ENCODE data around the gene SDS.

Gene SDS

GRCh38 chr12:113445544-113446171 lies 42.0 kb upstream of the SDS start:
- no peaks in the 10 kb centered on the region for H3K9me2 ChIP-seq (replicated peaks; ENCODE audit: insufficient read depth, low read length)

DNA sequence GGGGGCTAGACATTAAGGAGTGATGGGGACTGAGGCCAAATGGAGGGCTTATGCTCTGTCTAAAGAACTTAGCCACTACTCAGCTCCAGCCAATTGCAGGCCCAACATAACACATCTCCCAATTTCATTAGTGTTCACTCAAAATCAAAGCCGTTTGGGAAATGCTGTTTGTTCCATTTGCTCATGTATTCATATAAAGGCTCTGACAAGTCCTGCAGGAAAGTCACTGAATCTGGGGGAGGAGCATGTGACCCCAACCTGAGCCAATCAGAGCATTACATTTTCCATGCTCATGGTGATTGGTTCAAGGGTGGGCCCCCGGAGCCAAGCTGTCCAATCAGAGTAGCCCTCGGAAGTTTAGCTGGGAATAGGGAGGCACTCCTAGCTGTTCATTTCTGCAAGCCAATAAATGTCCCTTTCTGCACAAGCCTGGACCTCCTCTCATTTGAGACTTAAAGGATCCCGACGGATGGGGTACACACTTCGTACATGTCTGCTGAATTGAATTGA lies 39.4 kb upstream of the SDS start:
- H3K79me2 ChIP-seq (ENCODE audit: low read length), result no peaks in the 10 kb centered on the region
- H3K9me2 ChIP-seq (replicated peaks; ENCODE audit: insufficient read depth, low read length), result no peaks in the 10 kb centered on the region
- no peaks in the 10 kb centered on the region; the same call in 1 of the 2 replicates for H3K27me3 ChIP-seq (replicated peaks; ENCODE audit: insufficient read depth, low read length)
- H3K4me1 ChIP-seq (ENCODE audit: low read length), result no peaks in the 10 kb centered on the region
- no peaks in the 10 kb centered on the region for H3K9me3 ChIP-seq (replicated peaks; ENCODE audit: insufficient read depth, low read length)
- H3K4me2 ChIP-seq (ENCODE audit: low read depth, low read length), result no peak overlapping the region
- DNase-seq, result no peak
- no peaks in the 10 kb centered on the region for H3F3A ChIP-seq (ENCODE audit: insufficient read depth, low read length)
- H2AFZ ChIP-seq (ENCODE audit: low read length), result no peak overlapping the region
- H3K27ac ChIP-seq (ENCODE audit: low read length), result no peak overlapping the region
- no peak for TF ChIP-seq EZH2 (optimal IDR thresholded peaks at IDR 0.05; ENCODE audit: low read depth, low read length)
- H3K9ac ChIP-seq (ENCODE audit: low read length), result no peak overlapping the region
- no peak overlapping the region for H3K4me3 ChIP-seq (ENCODE audit: low read length)
- no peaks in the 10 kb centered on the region for H3K36me3 ChIP-seq (replicated peaks; ENCODE audit: insufficient read depth, low read length)
- H4K20me1 ChIP-seq (ENCODE audit: insufficient read depth, low read length), result no peaks in the 10 kb centered on the region

More at GRCh38 chr12:113445544-113446171, 42.0 kb upstream of the SDS start:
- H3K27me3 ChIP-seq (replicated peaks; ENCODE audit: insufficient read depth, low read length), result no peaks in the 10 kb centered on the region
- H3K9ac ChIP-seq (ENCODE audit: low read length), result no peak overlapping the region
- H3K36me3 ChIP-seq (replicated peaks; ENCODE audit: insufficient read depth, low read length), result no peaks in the 10 kb centered on the region
- no peak overlapping the region for H2AFZ ChIP-seq (ENCODE audit: low read length)
- no peaks in the 10 kb centered on the region for H3K4me1 ChIP-seq (ENCODE audit: low read length)
- H3K27ac ChIP-seq (ENCODE audit: low read length), result no peak overlapping the region
- no peaks in the 10 kb centered on the region for H3F3A ChIP-seq (ENCODE audit: insufficient read depth, low read length)
- DNase-seq, result peak; percentile 37
- no peak for TF ChIP-seq EZH2phosphoT487 (IDR thresholded peaks at IDR 0.05; ENCODE audit: low read length)
- TF ChIP-seq CTCF (IDR thresholded peaks at IDR 0.05; ENCODE audit: low read length), result no peak
- TF ChIP-seq EZH2 (optimal IDR thresholded peaks at IDR 0.05; ENCODE audit: low read depth, low read length), result no peak
- H3K9me3 ChIP-seq (replicated peaks; ENCODE audit: insufficient read depth, low read length), result no peaks in the 10 kb centered on the region
- H3K4me2 ChIP-seq (ENCODE audit: low read depth, low read length), result no peak overlapping the region
- H3K79me2 ChIP-seq (ENCODE audit: low read length), result no peaks in the 10 kb centered on the region
- no peaks in the 10 kb centered on the region for H4K20me1 ChIP-seq (ENCODE audit: insufficient read depth, low read length)
- H3K4me3 ChIP-seq (ENCODE audit: low read length), result no peak overlapping the region

GRCh38 chr12:113440947-113441782 lies 37.5 kb upstream of the SDS start:
- Histone ChIP-seq H3K4me2 (ENCODE audit: low read depth, low read length) (no peak overlapping the region), H3K9me2 (replicated peaks; ENCODE audit: insufficient read depth, low read length) (no peaks in the 10 kb centered on the region), H3K27me3 (replicated peaks; ENCODE audit: insufficient read depth, low read length) (no peaks in the 10 kb centered on the region; the same call in 1 of the 2 replicates)

More at GRCh38 chr12:113440947-113441782, 37.5 kb upstream of the SDS start:
- no peaks in the 10 kb centered on the region for H3K36me3 ChIP-seq (replicated peaks; ENCODE audit: insufficient read depth, low read length)
- H3F3A ChIP-seq (ENCODE audit: insufficient read depth, low read length), result no peaks in the 10 kb centered on the region
- no peak overlapping the region for H3K9ac ChIP-seq (ENCODE audit: low read length)
- no peak overlapping the region for H3K4me3 ChIP-seq (ENCODE audit: low read length)
- TF ChIP-seq CTCF (IDR thresholded peaks at IDR 0.05; ENCODE audit: low read length), result no peak
- no peak for TF ChIP-seq EZH2 (optimal IDR thresholded peaks at IDR 0.05; ENCODE audit: low read depth, low read length)
- TF ChIP-seq EZH2phosphoT487 (IDR thresholded peaks at IDR 0.05; ENCODE audit: low read length), result no peak
- H3K27ac ChIP-seq (ENCODE audit: low read length), result no peak overlapping the region
- no peak overlapping the region for H2AFZ ChIP-seq (ENCODE audit: low read length)
- no peak for DNase-seq
- no peaks in the 10 kb centered on the region for H3K9me3 ChIP-seq (replicated peaks; ENCODE audit: insufficient read depth, low read length)
- no peaks in the 10 kb centered on the region for H3K4me1 ChIP-seq (ENCODE audit: low read length)
- H3K79me2 ChIP-seq (ENCODE audit: low read length), result no peaks in the 10 kb centered on the region
- no peaks in the 10 kb centered on the region for H4K20me1 ChIP-seq (ENCODE audit: insufficient read depth, low read length)

Data from MM.1S (cell line).